ENCODE results near the gene CACNA2D3. TPM values are rescaled to one million over a fixed set of nuclear protein-coding genes. Genes with fewer than 3 reads are reported as not detected.

Gene CACNA2D3
- total RNA-seq, 1 donor from 2014 or later, result 7.3 TPM

DNA sequence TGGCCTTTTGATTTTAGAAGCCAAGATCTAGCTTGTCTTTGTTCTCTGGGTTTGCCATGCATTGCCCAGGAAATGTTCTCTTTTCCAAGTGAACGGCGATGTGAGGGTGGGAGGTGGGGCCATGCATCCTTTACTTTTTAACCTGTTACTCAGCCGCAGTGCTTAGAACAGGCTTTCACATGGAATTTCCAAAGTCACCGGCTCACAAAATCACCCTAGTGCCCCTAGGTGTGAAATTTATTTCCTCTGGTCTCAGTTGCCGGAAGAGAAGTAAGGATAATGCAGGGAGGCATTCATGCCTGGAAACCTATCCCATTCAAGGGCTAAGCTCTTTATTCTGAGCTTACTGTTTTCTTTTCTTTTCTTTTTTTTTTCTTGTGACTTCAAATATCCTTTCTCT lies 93.2 kb downstream of the CACNA2D3 start:
- intact Hi-C loops (cut with DNase I), result no loop called here
- H3K27ac ChIP-seq, result no peak overlapping the region
- H3K36me3 ChIP-seq, result no peaks in the 10 kb centered on the region
- ATAC-seq (no peak), DNase-seq (no peak)
- H3K9me3 ChIP-seq, result no peaks in the 10 kb centered on the region
- no peaks in the 10 kb centered on the region for H3K4me1 ChIP-seq
- no peaks in the 10 kb centered on the region for H3K27me3 ChIP-seq
- H3K4me3 ChIP-seq, result no peak overlapping the region
- TF ChIP-seq, protein P1, sequence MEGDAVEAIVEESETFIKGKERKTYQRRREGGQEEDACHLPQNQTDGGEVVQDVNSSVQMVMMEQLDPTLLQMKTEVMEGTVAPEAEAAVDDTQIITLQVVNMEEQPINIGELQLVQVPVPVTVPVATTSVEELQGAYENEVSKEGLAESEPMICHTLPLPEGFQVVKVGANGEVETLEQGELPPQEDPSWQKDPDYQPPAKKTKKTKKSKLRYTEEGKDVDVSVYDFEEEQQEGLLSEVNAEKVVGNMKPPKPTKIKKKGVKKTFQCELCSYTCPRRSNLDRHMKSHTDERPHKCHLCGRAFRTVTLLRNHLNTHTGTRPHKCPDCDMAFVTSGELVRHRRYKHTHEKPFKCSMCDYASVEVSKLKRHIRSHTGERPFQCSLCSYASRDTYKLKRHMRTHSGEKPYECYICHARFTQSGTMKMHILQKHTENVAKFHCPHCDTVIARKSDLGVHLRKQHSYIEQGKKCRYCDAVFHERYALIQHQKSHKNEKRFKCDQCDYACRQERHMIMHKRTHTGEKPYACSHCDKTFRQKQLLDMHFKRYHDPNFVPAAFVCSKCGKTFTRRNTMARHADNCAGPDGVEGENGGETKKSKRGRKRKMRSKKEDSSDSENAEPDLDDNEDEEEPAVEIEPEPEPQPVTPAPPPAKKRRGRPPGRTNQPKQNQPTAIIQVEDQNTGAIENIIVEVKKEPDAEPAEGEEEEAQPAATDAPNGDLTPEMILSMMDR (IDR thresholded peaks at IDR 0.05), result no peak

DNA sequence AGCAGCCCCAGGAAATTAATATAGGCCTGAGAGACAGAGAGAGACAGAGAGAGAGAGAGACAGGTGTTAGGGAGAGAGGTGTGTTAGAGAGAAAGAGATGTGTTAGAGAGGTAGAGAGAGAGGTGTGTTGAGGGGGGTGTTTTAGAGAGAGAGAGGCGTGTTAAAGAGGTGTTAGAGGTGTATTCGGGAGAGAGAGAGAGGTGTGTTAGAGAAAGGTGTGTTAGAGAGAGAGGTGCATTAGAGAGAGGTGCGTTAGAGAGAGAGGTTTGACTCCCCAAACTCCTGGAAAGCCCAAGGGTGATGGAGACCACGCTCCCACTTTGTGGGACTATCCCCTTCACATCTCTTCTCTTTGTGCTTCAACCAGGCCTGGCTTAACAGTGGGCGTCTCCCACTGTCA lies 95.5 kb downstream of the CACNA2D3 start:
- ATAC-seq (no peak), DNase-seq (no peak)
- Histone ChIP-seq H3K27ac (no peak overlapping the region), H3K4me3 (no peak overlapping the region), H3K36me3 (no peaks in the 10 kb centered on the region), H3K9me3 (no peaks in the 10 kb centered on the region), H3K27me3 (no peaks in the 10 kb centered on the region), H3K4me1 (no peaks in the 10 kb centered on the region)
- TF ChIP-seq, protein P1 (IDR thresholded peaks at IDR 0.05), result no peak
- intact Hi-C loops (cut with DNase I), result no loop called here

DNA sequence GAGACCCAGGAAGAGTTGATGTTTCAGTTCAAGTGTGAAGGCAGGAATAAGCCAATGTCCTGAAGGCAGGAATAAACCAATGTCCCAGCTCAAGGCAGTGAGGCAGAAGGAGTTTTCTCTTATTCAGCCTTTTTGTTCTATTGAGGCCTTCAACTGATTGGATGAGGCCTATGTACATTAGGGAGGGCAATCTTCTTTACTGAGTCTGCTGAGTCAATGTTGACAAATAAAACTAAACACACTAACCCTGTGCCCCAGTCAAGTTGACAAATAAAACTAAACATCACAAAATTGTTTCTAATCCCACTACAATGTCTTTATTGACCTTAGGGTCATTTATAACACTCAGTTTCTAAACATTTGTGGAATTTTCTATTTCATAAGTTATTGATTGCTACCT lies 100.0 kb downstream of the CACNA2D3 start:
- Histone ChIP-seq H3K4me1 (no peaks in the 10 kb centered on the region), H3K27me3 (no peaks in the 10 kb centered on the region), H3K9me3 (no peaks in the 10 kb centered on the region), H3K27ac (no peak overlapping the region), H3K4me3 (no peak overlapping the region), H3K36me3 (no peaks in the 10 kb centered on the region)
- ATAC-seq (no peak), DNase-seq (no peak)
- TF ChIP-seq, protein P1 (IDR thresholded peaks at IDR 0.05), result no peak
- intact Hi-C loops (cut with DNase I), result no loop called here

DNA sequence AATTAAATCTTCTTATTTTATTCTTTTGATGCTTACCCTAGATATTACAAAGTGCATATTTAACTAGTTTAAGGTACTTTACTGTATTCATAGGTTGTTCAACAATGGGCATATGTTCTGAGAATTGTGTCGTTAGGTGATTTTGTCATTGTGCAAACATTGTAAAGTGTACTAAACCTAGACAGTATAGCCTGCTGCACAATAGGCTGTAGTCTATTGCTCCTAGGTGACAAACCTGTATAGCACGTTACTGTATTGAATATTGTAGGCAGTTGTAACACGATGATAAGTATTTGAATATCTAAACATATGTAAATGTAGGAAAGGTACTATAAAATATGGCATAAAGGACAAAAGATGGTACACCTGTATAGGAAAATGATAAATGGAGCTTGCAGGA lies 100.7 kb downstream of the CACNA2D3 start:
- no peak for ATAC-seq
- DNase-seq, result no peak
- intact Hi-C loops (cut with DNase I), result no loop called here
- no peaks in the 10 kb centered on the region for H3K4me1 ChIP-seq
- TF ChIP-seq, protein P1 (IDR thresholded peaks at IDR 0.05), result no peak
- no peak overlapping the region for H3K4me3 ChIP-seq
- H3K9me3 ChIP-seq, result no peaks in the 10 kb centered on the region
- no peak overlapping the region for H3K27ac ChIP-seq
- no peaks in the 10 kb centered on the region for H3K27me3 ChIP-seq
- H3K36me3 ChIP-seq, result no peaks in the 10 kb centered on the region

DNA sequence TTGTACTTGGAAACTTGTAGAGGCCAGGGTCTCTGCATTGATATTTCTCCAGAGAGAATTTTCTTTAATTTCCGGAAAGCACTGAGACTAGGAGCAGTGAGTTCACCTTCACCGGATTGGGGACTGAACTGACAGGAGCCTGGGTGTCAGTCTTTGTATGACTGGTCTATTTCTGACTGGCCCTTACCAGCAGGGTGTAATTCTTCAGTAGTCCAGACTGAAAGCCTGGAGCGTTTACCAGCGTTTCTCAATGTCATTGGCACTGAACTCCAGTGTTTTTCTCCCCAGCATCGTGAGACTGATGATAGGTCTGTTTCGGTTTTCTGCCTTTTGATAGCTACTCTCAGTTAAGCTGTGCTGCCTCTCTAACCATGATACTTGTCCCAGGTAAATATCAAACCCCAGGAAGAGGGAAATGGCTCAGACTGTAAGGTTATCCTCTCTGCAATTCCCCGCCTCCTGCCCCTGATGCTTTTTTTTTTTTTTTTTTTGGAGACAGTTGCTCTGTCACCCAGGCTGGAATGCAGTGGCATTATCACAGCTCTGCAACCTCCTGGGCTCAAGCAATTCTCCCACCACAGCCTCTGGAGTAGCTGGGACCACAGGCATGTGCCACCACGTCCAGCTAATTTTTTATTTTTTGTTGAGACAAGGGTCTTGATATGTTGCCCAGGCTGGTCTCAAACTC lies 103.6 kb downstream of the CACNA2D3 start:
- Histone ChIP-seq H3K4me1 (no peaks in the 10 kb centered on the region), H3K4me3 (no peak overlapping the region), H3K27ac (no peak overlapping the region), H3K36me3 (no peaks in the 10 kb centered on the region), H3K9me3 (no peaks in the 10 kb centered on the region), H3K27me3 (no peaks in the 10 kb centered on the region)
- DNase-seq, result no peak
- no peak for ATAC-seq
- TF ChIP-seq, protein P1 (IDR thresholded peaks at IDR 0.05), result no peak
- intact Hi-C loops (cut with DNase I), result no loop called here

DNA sequence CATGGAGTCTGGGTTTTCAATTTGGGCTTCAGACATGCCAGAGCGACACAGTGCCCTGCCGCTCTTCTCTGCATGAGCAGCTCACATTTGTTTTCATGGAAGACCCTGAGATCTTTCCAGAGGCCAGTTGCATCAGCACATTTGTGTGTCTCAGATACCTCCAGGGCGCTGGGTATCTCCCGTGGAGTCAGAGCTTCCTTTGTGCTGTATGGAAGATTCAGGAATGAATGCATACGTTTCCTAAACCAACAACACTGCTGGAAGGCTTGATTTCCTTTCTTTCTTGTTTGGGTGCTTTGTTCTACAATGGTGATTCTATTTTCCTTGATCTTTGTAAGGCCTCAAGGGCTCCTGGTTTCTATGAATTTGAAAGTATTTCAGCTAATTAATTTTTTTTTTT lies 106.5 kb downstream of the CACNA2D3 start:
- H3K27ac ChIP-seq, result no peak overlapping the region
- intact Hi-C loops (cut with DNase I), result no loop called here
- H3K27me3 ChIP-seq, result no peaks in the 10 kb centered on the region
- TF ChIP-seq, protein P1 (IDR thresholded peaks at IDR 0.05), result no peak
- H3K36me3 ChIP-seq, result no peaks in the 10 kb centered on the region
- no peaks in the 10 kb centered on the region for H3K9me3 ChIP-seq
- no peaks in the 10 kb centered on the region for H3K4me1 ChIP-seq
- ATAC-seq (no peak), DNase-seq (no peak)
- no peak overlapping the region for H3K4me3 ChIP-seq

Data from upper lobe of right lung (tissue), 1 donor.